DOHH2 (cell line): Measurements from ENCODE around the gene NEK7.
A peak's percentile ranks its signal among the peaks of the same experiment; 100 is the strongest.

ENCODE experiments used
- H3F3A ChIP-seq: fragments of 200-600 bp; sonication (generic), shearing (Covaris generic); 2 replicates; pipeline ENCODE4 v1.6.0; 2016; ENCODE audit warnings: antibody characterized with exemption, mild to moderate bottlenecking; ENCODE audit not compliant: control insufficient read depth, insufficient read depth
- H3K27ac ChIP-seq: fragments of 200-600 bp; sonication (generic); 2 replicates; pipeline ENCODE4 v1.5.1; 2014; ENCODE audit warnings: low read depth, mild to moderate bottlenecking, low read length, moderate library complexity
- H3K27me3 ChIP-seq: fragments of 200-600 bp; sonication (generic); 2 replicates; pipeline ENCODE4 v1.6.1; 2014; ENCODE audit warnings: mild to moderate bottlenecking, low read length, mixed read lengths; ENCODE audit not compliant: control insufficient read depth
- H3K36me3 ChIP-seq: fragments of 200-600 bp; sonication (generic); 2 replicates; pipeline ENCODE4 v1.6.1; 2014; ENCODE audit warnings: mild to moderate bottlenecking, low read length, moderate library complexity, mixed read lengths; ENCODE audit not compliant: control insufficient read depth
- H3K4me1 ChIP-seq: fragments of 200-600 bp; sonication (generic); 2 replicates; pipeline ENCODE4 v1.6.1; 2014; ENCODE audit warnings: mild to moderate bottlenecking, low read length, mixed read lengths; ENCODE audit not compliant: control insufficient read depth
- H3K4me2 ChIP-seq: fragments of 200-600 bp; sonication (generic); 2 replicates; pipeline ENCODE4 v1.6.0; 2014; ENCODE audit warnings: mild to moderate bottlenecking, low read length, moderate library complexity
- H3K4me3 ChIP-seq: fragments of 200-600 bp; sonication (generic); 2 replicates; pipeline ENCODE4 v1.5.1; 2014; ENCODE audit warnings: mild to moderate bottlenecking, low read length, mixed read lengths
- H3K79me2 ChIP-seq: fragments of 200-600 bp; sonication (generic); 2 replicates; pipeline ENCODE4 v1.6.1; 2014; ENCODE audit warnings: mild to moderate bottlenecking, low read length, mixed read lengths; ENCODE audit not compliant: control insufficient read depth
- H3K9me2 ChIP-seq: fragments of 200-600 bp; sonication (generic); replicated peaks from 2 replicates; pipeline ENCODE4 v1.6.1; 2014; ENCODE audit warnings: mild to moderate bottlenecking, low read length, mixed read lengths; ENCODE audit not compliant: control insufficient read depth
- H3K9me3 ChIP-seq: fragments of 200-600 bp; sonication (generic); 2 replicates; pipeline ENCODE4 v1.6.1; 2014; ENCODE audit warnings: antibody characterized with exemption, low read length, mixed read lengths; ENCODE audit not compliant: control insufficient read depth, insufficient read depth
- H4K20me1 ChIP-seq: fragments of 200-600 bp; sonication (generic); 2 replicates; pipeline ENCODE4 v1.6.0; 2014; ENCODE audit warnings: low read depth, mild to moderate bottlenecking, antibody characterized with exemption, low read length, moderate library complexity; ENCODE audit not compliant: control insufficient read depth, insufficient read depth
- CTCF ChIP-seq: fragments of 200-600 bp; sonication (generic); IDR thresholded peaks from one replicate; pipeline ENCODE4 v1.5.1; 2014; ENCODE audit warnings: antibody characterized with exemption, mild to moderate bottlenecking, low read depth, low read length; ENCODE audit not compliant: poor library complexity, severe bottlenecking
- EZH2phosphoT487 ChIP-seq: fragments of 200-600 bp; sonication (generic); IDR thresholded peaks from 2 replicates; pipeline ENCODE4 v1.6.1; 2017; ENCODE audit warnings: borderline replicate concordance, mild to moderate bottlenecking, antibody characterized with exemption, low read length, moderate library complexity, mixed read lengths

Gene NEK7

GRCh38 chr1:198157241-198157846 is 546 bp downstream of the NEK7 start:
- TF ChIP-seq CTCF (no peak), EZH2phosphoT487 (no peak)
- peaks cover 12% of the 10 kb centered on the region for H3F3A ChIP-seq

GRCh38 chr1:198157847-198158725 is 1.3 kb downstream of the NEK7 start:
- H3K27ac ChIP-seq: peak overlapping the region; percentile 64
- H3K9me3 ChIP-seq: no peaks in the 10 kb centered on the region
- peaks cover 12% of the 10 kb centered on the region for H3F3A ChIP-seq
- peaks cover 44% of the 10 kb centered on the region for H3K4me1 ChIP-seq
- no peaks in the 10 kb centered on the region for H3K36me3 ChIP-seq
- TF ChIP-seq EZH2phosphoT487 (no peak), CTCF (no peak)
- H3K79me2 ChIP-seq: peaks cover 59% of the 10 kb centered on the region
- H4K20me1 ChIP-seq: no peaks in the 10 kb centered on the region
- H3K27me3 ChIP-seq: no peaks in the 10 kb centered on the region
- peak overlapping the region; percentile 94 for H3K4me3 ChIP-seq
- no peaks in the 10 kb centered on the region for H3K9me2 ChIP-seq
- H3K4me2 ChIP-seq: peak overlapping the region; percentile 86

More at GRCh38 chr1:198157241-198157846, 546 bp downstream of the NEK7 start:
- Histone ChIP-seq H3K36me3 (no peaks in the 10 kb centered on the region), H3K4me3 (peak overlapping the region; percentile 94), H3K4me2 (peak overlapping the region; percentile 86), H3K27me3 (no peaks in the 10 kb centered on the region), H3K9me3 (no peaks in the 10 kb centered on the region), H3K79me2 (peaks cover 52% of the 10 kb centered on the region), H4K20me1 (no peaks in the 10 kb centered on the region), H3K4me1 (peaks cover 36% of the 10 kb centered on the region), H3K27ac (peak overlapping the region; percentile 64), H3K9me2 (no peaks in the 10 kb centered on the region)

GRCh38 chr1:198158735-198159589 is 2.2 kb downstream of the NEK7 start:
- no peaks in the 10 kb centered on the region for H4K20me1 ChIP-seq
- no peaks in the 10 kb centered on the region for H3K36me3 ChIP-seq
- TF ChIP-seq CTCF (no peak), EZH2phosphoT487 (no peak)
- H3F3A ChIP-seq: peaks cover 12% of the 10 kb centered on the region
- peak overlapping the region; percentile 94 for H3K4me3 ChIP-seq
- H3K27me3 ChIP-seq: no peaks in the 10 kb centered on the region
- H3K27ac ChIP-seq: peak overlapping the region; percentile 64
- peak overlapping the region; percentile 86 for H3K4me2 ChIP-seq
- H3K9me2 ChIP-seq: no peaks in the 10 kb centered on the region
- H3K4me1 ChIP-seq: peaks cover 45% of the 10 kb centered on the region
- H3K9me3 ChIP-seq: no peaks in the 10 kb centered on the region
- H3K79me2 ChIP-seq: peaks cover 68% of the 10 kb centered on the region
